ENCODE data around the gene CCNY. TPM values are rescaled to one million over a fixed set of nuclear protein-coding genes. Genes with fewer than 3 reads are reported as not detected.

Gene CCNY
- total RNA-seq, 1 experiment from 2014 or later, result 62.2 TPM

DNA sequence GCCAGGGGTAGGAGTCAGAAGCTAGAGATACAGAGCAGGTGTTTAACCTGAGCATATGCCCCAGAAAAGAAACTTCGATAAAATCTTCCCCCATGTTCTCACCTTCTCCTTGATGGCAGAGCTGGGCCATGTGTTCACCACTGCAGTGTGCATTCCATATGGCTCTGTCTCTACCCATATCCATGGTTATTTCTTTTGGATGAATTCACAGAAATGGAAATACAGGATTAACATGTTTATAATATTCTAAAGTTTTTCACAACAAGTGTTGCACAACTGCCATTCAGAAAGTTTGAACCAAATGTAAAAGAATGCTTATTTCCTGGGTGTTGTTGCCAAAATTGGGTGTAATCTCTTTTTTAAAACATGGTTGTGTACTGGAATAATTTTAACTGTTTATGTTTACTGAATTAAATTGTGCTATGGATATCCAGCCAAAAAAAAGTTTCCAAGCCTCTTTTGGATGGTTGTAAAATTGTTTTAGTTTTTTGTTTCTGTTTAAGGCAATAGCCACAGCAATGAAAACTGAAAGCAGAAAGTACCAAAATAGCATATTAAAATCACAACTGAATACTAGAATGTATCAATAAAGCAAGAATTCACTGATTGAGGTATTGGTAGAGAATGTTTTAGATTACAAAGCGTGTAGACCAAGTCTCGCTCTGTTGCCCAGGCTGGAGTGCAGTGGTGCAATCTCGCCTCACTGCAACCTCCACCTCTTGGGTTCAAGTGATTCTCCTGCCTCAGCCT, 19.9 kb upstream of the CCNY start:
- CTCF ChIA-PET, result no interaction called here
- Histone ChIP-seq H2AFZ (ENCODE audit: low read depth, low read length, poor library complexity, severe bottlenecking) (no peak overlapping the region), H3K27ac (ENCODE audit: low read depth, low read length) (no peak overlapping the region), H3K9me2 (ENCODE audit: insufficient read depth) (no peaks in the 10 kb centered on the region), H3K9me3 (ENCODE audit: control insufficient read depth in 1 of 2, insufficient read depth in 1 of 2, low read depth in 1 of 2, low read length in 2 of 2) (no peaks in the 10 kb centered on the region), H3K4me3 (replicated peaks in 1 of 2; ENCODE audit: low read depth in 1 of 2, low read length in 2 of 2) (no peak overlapping the region), H3K4me2 (ENCODE audit: low read length) (no peak overlapping the region), H3K79me2 (ENCODE audit: insufficient read depth, low read length) (no peaks in the 10 kb centered on the region), H3K36me3 (ENCODE audit: control insufficient read depth in 1 of 2, insufficient read depth in 2 of 2, low read length in 2 of 2) (0 out of 4 replicates have a peak, but pooled peaks cover 0 to 7% of the 10 kb centered on the region in 2 experiments), H3K27me3 (ENCODE audit: insufficient read depth, low read length) (no peaks in the 10 kb centered on the region), H3K4me1 (ENCODE audit: control insufficient read depth in 1 of 2, insufficient read depth in 2 of 2, low read length in 2 of 2) (no peaks in the 10 kb centered on the region), H3K9ac (ENCODE audit: low read length) (no peak overlapping the region), H4K20me1 (ENCODE audit: insufficient read depth) (no peaks in the 10 kb centered on the region)
- RAD21 ChIA-PET (ENCODE audit: low non-redundant PET in 1 of 2, low total read pairs in 2 of 2, uncharacterized antibody in 2 of 2, unreplicated experiment in 2 of 2), result no interaction called here
- POLR2A ChIA-PET, result no interaction called here
- ATAC-seq (no peak), DNase-seq (ENCODE audit: low read depth, low spot score) (no peak)
- TF ChIP-seq CBX3 (IDR thresholded peaks at IDR 0.05; ENCODE audit: low read depth) (no peak), SRF (IDR thresholded peaks at IDR 0.05; ENCODE audit: low read depth) (no peak), TCF7L2 (IDR thresholded peaks at IDR 0.05; ENCODE audit: borderline replicate concordance, extremely low read depth, insufficient read depth, insufficient read length) (no peak), EZH2 (IDR thresholded peaks at IDR 0.05) (no peak), SIN3A (IDR thresholded peaks at IDR 0.05; ENCODE audit: low read depth) (no peak), SP1 (IDR thresholded peaks at IDR 0.05; ENCODE audit: low read depth) (no peak), EGR1 (IDR thresholded peaks at IDR 0.05; ENCODE audit: low read depth) (no peak), EZH2phosphoT487 (IDR thresholded peaks at IDR 0.05; ENCODE audit: borderline replicate concordance) (no peak), FOSL1 (IDR thresholded peaks at IDR 0.05; ENCODE audit: low read depth) (no peak), ZNF274 (IDR thresholded peaks at IDR 0.05; ENCODE audit: low read depth, low read length) (no peak)
- TF ChIP-seq, protein P1, sequence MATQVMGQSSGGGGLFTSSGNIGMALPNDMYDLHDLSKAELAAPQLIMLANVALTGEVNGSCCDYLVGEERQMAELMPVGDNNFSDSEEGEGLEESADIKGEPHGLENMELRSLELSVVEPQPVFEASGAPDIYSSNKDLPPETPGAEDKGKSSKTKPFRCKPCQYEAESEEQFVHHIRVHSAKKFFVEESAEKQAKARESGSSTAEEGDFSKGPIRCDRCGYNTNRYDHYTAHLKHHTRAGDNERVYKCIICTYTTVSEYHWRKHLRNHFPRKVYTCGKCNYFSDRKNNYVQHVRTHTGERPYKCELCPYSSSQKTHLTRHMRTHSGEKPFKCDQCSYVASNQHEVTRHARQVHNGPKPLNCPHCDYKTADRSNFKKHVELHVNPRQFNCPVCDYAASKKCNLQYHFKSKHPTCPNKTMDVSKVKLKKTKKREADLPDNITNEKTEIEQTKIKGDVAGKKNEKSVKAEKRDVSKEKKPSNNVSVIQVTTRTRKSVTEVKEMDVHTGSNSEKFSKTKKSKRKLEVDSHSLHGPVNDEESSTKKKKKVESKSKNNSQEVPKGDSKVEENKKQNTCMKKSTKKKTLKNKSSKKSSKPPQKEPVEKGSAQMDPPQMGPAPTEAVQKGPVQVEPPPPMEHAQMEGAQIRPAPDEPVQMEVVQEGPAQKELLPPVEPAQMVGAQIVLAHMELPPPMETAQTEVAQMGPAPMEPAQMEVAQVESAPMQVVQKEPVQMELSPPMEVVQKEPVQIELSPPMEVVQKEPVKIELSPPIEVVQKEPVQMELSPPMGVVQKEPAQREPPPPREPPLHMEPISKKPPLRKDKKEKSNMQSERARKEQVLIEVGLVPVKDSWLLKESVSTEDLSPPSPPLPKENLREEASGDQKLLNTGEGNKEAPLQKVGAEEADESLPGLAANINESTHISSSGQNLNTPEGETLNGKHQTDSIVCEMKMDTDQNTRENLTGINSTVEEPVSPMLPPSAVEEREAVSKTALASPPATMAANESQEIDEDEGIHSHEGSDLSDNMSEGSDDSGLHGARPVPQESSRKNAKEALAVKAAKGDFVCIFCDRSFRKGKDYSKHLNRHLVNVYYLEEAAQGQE (IDR thresholded peaks at IDR 0.05; ENCODE audit: low read depth), result no peak
- TF ChIP-seq, protein P2, sequence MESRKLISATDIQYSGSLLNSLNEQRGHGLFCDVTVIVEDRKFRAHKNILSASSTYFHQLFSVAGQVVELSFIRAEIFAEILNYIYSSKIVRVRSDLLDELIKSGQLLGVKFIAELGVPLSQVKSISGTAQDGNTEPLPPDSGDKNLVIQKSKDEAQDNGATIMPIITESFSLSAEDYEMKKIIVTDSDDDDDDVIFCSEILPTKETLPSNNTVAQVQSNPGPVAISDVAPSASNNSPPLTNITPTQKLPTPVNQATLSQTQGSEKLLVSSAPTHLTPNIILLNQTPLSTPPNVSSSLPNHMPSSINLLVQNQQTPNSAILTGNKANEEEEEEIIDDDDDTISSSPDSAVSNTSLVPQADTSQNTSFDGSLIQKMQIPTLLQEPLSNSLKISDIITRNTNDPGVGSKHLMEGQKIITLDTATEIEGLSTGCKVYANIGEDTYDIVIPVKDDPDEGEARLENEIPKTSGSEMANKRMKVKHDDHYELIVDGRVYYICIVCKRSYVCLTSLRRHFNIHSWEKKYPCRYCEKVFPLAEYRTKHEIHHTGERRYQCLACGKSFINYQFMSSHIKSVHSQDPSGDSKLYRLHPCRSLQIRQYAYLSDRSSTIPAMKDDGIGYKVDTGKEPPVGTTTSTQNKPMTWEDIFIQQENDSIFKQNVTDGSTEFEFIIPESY (IDR thresholded peaks at IDR 0.05; ENCODE audit: extremely low read depth, insufficient replicate concordance, low read length), result no peak
- TF ChIP-seq, protein P3, sequence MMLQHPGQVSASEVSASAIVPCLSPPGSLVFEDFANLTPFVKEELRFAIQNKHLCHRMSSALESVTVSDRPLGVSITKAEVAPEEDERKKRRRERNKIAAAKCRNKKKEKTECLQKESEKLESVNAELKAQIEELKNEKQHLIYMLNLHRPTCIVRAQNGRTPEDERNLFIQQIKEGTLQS (IDR thresholded peaks at IDR 0.05), result no peak
- BruUV-seq (replicated peaks), result no TSS peak
- intact Hi-C loops (cut with micrococcal nuclease), result no loop called here

All from HCT116 (cell line).